ENCODE measurements around the gene TMTC2. TPM values are rescaled to one million over a fixed set of nuclear protein-coding genes. Genes with fewer than 3 reads are reported as not detected.

TMTC2 gene
- total and polyA plus RNA-seq, 12 donors = 1.6 to 4.4 (median 2.7) TPM

- Histone ChIP-seq H3K4me1 (replicated peaks in 1 of 2) (no peaks in the 10 kb centered on the region), H3K27ac (no peak overlapping the region), H3K9me3 (replicated peaks in 1 of 3) (no peaks in the 10 kb centered on the region), H3K4me3 (no peak overlapping the region), H3K27me3 (no peaks in the 10 kb centered on the region), H3K36me3 (replicated peaks in 1 of 2) (no peaks in the 10 kb centered on the region)
- intact Hi-C loops (cut with DNase I) = no loop called here
- TF ChIP-seq CTCF (IDR thresholded peaks at IDR 0.05) = no peak
- no peak for TF ChIP-seq POLR2A (IDR thresholded peaks at IDR 0.05)
- no peak for DNase-seq
- 89 to 97% (median 93%) methylated on average over 1 of the region's 1 CpG for WGBS, 4 donors
These were observed 266.7 kb downstream of the TMTC2 start for GRCh38 chr12:82953397-82953796.

GRCh38 chr12:82954064-82954463 is 267.4 kb downstream of the TMTC2 start:
- H3K36me3 ChIP-seq (replicated peaks in 1 of 2) = no peaks in the 10 kb centered on the region
- no peak overlapping the region for H3K27ac ChIP-seq
- no peak for DNase-seq
- TF ChIP-seq CTCF (IDR thresholded peaks at IDR 0.05) = no peak
- TF ChIP-seq POLR2A (IDR thresholded peaks at IDR 0.05) = no peak
- H3K4me3 ChIP-seq = peak overlapping the region in 1 of 4 donors; percentile 22
- no peaks in the 10 kb centered on the region for H3K27me3 ChIP-seq
- no peaks in the 10 kb centered on the region for H3K9me3 ChIP-seq (replicated peaks in 1 of 3)
- intact Hi-C loops (cut with DNase I) = no loop called here
- WGBS, 4 donors = 87 to 96% (median 92%) methylated on average over 3 of the region's 3 CpGs
- H3K4me1 ChIP-seq (replicated peaks in 1 of 2) = no peaks in the 10 kb centered on the region

GRCh38 chr12:82954572-82954971 is 267.9 kb downstream of the TMTC2 start:
- WGBS, 4 donors = 86 to 97% (median 91%) methylated on average over 2 of the region's 2 CpGs
- no peaks in the 10 kb centered on the region for H3K27me3 ChIP-seq

GRCh38 chr12:82955043-82955442 is 268.3 kb downstream of the TMTC2 start:
- H3K4me1 ChIP-seq (replicated peaks in 1 of 2) = no peaks in the 10 kb centered on the region
- H3K36me3 ChIP-seq (replicated peaks in 1 of 2) = no peaks in the 10 kb centered on the region
- no peaks in the 10 kb centered on the region for H3K9me3 ChIP-seq (replicated peaks in 1 of 3)
- no peak for DNase-seq
- WGBS, 4 donors = 82 to 100% (median 86%) methylated on average over 1 of the region's 1 CpG
- no peak for TF ChIP-seq POLR2A (IDR thresholded peaks at IDR 0.05)
- TF ChIP-seq CTCF (IDR thresholded peaks at IDR 0.05) = no peak
- no peak overlapping the region for H3K27ac ChIP-seq
- H3K27me3 ChIP-seq = no peaks in the 10 kb centered on the region
- no peak overlapping the region for H3K4me3 ChIP-seq
- intact Hi-C loops (cut with DNase I) = no loop called here

More at GRCh38 chr12:82954572-82954971, 267.9 kb downstream of the TMTC2 start:
- Histone ChIP-seq H3K9me3 (replicated peaks in 1 of 3) (no peaks in the 10 kb centered on the region), H3K27ac (no peak overlapping the region), H3K4me1 (replicated peaks in 1 of 2) (no peaks in the 10 kb centered on the region), H3K36me3 (replicated peaks in 1 of 2) (no peaks in the 10 kb centered on the region), H3K4me3 (peak overlapping the region in 1 of 4 donors; percentile 22)
- TF ChIP-seq POLR2A (IDR thresholded peaks at IDR 0.05) (no peak), CTCF (IDR thresholded peaks at IDR 0.05) (no peak)
- intact Hi-C loops (cut with DNase I) = no loop called here
- no peak for DNase-seq

All from adrenal gland (tissue), 12 donors.